ENCODE data around the gene CXCL16.

GRCh38 chr17:4704991-4705390 is 34.7 kb downstream of the CXCL16 start:
- TF ChIP-seq MYC (CRISPR knock-in tag; IDR thresholded peaks at IDR 0.05; ENCODE audit: borderline replicate concordance) (no peak), ZBTB33 (CRISPR knock-in tag; IDR thresholded peaks at IDR 0.05) (no peak), SRY (CRISPR knock-in tag; IDR thresholded peaks at IDR 0.05) (no peak), ZNF501 (CRISPR knock-in tag; IDR thresholded peaks at IDR 0.05) (no peak), RARA (CRISPR knock-in tag; IDR thresholded peaks at IDR 0.05) (no peak), CREB1 (IDR thresholded peaks at IDR 0.05) (no peak), CREB1 (CRISPR knock-in tag; IDR thresholded peaks at IDR 0.05) (no peak), ZNF639 (CRISPR knock-in tag; conservative IDR thresholded peaks at IDR 0.05) (no peak), ZGPAT (CRISPR knock-in tag; IDR thresholded peaks at IDR 0.05) (no peak), NAIF1 (CRISPR knock-in tag; IDR thresholded peaks at IDR 0.05; ENCODE audit: borderline replicate concordance) (no peak), HMGXB4 (CRISPR knock-in tag; IDR thresholded peaks at IDR 0.05; ENCODE audit: borderline replicate concordance in 1 of 2, low read depth in 1 of 2) (no peak), CTCF (CRISPR knock-in tag; IDR thresholded peaks at IDR 0.05) (no peak), RNF219 (CRISPR knock-in tag; IDR thresholded peaks at IDR 0.05) (no peak)

Measured in HepG2 (cell line).